Measurements from ENCODE around the gene TRMT1. TPM values are rescaled to one million over a fixed set of nuclear protein-coding genes. Genes with fewer than 3 reads are reported as not detected.

The TRMT1 gene
- total RNA-seq, 1 donor from 2014 or later, result 58.2 TPM

GRCh38 chr19:13139633-13140311 lies 23.2 kb upstream of the TRMT1 start:
- TF ChIP-seq, protein P1, sequence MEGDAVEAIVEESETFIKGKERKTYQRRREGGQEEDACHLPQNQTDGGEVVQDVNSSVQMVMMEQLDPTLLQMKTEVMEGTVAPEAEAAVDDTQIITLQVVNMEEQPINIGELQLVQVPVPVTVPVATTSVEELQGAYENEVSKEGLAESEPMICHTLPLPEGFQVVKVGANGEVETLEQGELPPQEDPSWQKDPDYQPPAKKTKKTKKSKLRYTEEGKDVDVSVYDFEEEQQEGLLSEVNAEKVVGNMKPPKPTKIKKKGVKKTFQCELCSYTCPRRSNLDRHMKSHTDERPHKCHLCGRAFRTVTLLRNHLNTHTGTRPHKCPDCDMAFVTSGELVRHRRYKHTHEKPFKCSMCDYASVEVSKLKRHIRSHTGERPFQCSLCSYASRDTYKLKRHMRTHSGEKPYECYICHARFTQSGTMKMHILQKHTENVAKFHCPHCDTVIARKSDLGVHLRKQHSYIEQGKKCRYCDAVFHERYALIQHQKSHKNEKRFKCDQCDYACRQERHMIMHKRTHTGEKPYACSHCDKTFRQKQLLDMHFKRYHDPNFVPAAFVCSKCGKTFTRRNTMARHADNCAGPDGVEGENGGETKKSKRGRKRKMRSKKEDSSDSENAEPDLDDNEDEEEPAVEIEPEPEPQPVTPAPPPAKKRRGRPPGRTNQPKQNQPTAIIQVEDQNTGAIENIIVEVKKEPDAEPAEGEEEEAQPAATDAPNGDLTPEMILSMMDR (conservative IDR thresholded peaks at IDR 0.05), result no peak
- Mint-ChIP-seq H3K27me3 (ENCODE audit: low read depth) (no peaks in the 10 kb centered on the region), H3K4me1 (no peaks in the 10 kb centered on the region), H3K9me3 (no peaks in the 10 kb centered on the region), H3K4me3 (no peak overlapping the region), H3K36me3 (ENCODE audit: low read depth) (peaks cover 2% of the 10 kb centered on the region), H3K27ac (ENCODE audit: unreplicated experiment) (peak overlapping the region; percentile 69)
- no peak for DNase-seq (ENCODE audit: low read depth, low spot score)

DNA sequence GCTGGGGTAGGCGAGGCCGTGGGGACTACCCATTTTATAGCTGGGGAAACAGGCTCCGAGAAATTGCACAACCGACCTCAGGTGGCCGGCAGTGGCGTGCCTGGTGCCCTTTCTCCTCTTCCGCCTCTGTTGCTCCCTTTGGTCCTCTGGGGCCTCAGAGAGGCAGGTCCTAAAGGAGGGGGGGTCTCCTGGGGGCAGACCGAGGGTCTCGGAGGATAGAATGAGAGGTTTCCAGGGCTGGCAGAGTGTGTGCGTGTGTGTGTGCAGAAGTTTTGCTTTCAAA lies 22.3 kb upstream of the TRMT1 start:
- no peak for DNase-seq (ENCODE audit: low read depth, low spot score)
- H3K27ac Mint-ChIP-seq (ENCODE audit: unreplicated experiment), result no peak overlapping the region
- peaks cover 2% of the 10 kb centered on the region for H3K36me3 Mint-ChIP-seq (ENCODE audit: low read depth)
- TF ChIP-seq, protein P1 (conservative IDR thresholded peaks at IDR 0.05), result no peak
- H3K9me3 Mint-ChIP-seq, result no peaks in the 10 kb centered on the region
- H3K27me3 Mint-ChIP-seq (ENCODE audit: low read depth), result no peaks in the 10 kb centered on the region
- no peak overlapping the region for H3K4me3 Mint-ChIP-seq
- no peaks in the 10 kb centered on the region for H3K4me1 Mint-ChIP-seq

DNA sequence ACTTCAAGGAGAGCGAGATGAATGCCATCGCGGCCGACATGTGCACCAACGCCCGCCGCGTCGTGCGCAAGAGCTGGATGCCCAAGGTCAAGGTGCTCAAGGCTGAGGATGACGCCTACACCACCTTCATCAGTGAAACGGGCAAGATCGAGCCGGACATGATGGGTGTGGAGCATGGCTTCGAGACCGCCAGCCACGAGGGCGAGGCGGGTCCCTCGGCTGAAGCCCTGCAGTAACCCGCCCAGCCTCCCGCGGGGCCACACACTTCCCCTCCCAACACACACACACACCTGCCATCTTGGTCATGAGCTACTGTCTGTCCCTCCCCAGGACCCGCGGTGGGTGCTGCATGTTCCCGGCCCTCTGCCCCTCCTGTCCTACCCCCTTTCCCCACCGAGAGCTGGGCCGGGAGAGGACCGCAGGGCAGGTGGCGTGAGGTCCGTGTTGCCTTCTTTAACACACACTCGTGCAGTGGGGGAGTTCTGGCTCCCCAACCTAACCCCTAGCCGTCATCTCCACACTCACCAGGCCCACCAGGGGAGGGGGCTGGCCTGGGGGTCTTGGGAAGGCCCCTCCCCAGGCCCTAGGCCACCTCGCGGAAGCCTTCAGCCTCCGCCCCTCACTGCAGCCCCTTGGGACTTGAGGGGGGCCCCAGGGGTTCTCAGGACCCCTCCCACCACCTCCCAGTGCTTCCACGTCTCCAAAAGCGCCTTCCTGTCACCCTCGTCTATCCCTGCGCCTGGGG lies 21.8 kb upstream of the TRMT1 start:
- H3K4me3 Mint-ChIP-seq, result no peak overlapping the region
- H3K27me3 Mint-ChIP-seq (ENCODE audit: low read depth), result no peaks in the 10 kb centered on the region
- no peak for DNase-seq (ENCODE audit: low read depth, low spot score)
- H3K27ac Mint-ChIP-seq (ENCODE audit: unreplicated experiment), result peak overlapping the region; percentile 27
- H3K9me3 Mint-ChIP-seq, result no peaks in the 10 kb centered on the region
- peaks cover 2% of the 10 kb centered on the region for H3K36me3 Mint-ChIP-seq (ENCODE audit: low read depth)
- TF ChIP-seq, protein P1 (conservative IDR thresholded peaks at IDR 0.05), result no peak
- H3K4me1 Mint-ChIP-seq, result no peaks in the 10 kb centered on the region

- TF ChIP-seq, protein P1 (conservative IDR thresholded peaks at IDR 0.05), result no peak
- DNase-seq (ENCODE audit: low read depth, low spot score), result no peak
- Mint-ChIP-seq H3K27me3 (ENCODE audit: low read depth) (no peaks in the 10 kb centered on the region), H3K36me3 (ENCODE audit: low read depth) (peaks cover 2% of the 10 kb centered on the region), H3K9me3 (no peaks in the 10 kb centered on the region), H3K27ac (ENCODE audit: unreplicated experiment) (no peak overlapping the region), H3K4me3 (no peak overlapping the region), H3K4me1 (peaks cover 4% of the 10 kb centered on the region)
Observed at GRCh38 chr19:13137290-13137794, 20.8 kb upstream of the TRMT1 start.

DNA sequence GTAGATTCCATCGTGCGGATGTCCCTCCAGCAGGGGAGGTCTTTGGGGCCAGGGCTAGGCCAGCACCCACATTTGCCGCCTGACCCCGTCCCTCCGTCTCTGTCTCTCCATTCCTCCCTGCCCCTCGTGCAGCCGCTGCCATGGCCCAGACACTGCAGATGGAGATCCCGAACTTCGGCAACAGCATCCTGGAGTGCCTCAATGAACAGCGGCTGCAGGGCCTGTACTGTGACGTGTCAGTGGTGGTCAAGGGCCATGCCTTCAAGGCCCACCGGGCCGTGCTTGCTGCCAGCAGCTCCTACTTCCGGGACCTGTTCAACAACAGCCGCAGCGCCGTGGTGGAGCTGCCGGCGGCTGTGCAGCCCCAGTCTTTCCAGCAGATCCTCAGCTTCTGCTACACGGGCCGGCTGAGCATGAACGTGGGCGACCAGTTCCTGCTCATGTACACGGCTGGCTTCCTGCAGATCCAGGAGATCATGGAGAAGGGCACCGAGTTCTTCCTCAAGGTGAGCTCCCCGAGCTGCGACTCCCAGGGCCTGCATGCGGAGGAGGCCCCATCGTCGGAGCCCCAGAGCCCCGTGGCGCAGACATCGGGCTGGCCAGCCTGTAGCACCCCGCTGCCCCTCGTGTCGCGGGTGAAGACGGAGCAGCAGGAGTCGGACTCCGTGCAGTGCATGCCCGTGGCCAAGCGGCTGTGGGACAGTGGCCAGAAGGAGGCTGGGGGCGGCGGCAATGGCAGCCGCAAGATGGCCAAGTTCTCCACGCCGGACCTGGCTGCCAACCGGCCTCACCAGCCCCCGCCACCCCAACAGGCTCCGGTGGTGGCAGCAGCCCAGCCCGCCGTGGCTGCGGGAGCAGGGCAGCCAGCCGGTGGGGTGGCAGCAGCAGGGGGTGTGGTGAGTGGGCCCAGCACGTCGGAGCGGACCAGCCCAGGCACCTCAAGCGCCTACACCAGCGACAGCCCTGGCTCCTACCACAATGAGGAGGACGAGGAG lies 18.8 kb upstream of the TRMT1 start:
- H3K27me3 Mint-ChIP-seq (ENCODE audit: low read depth), result no peaks in the 10 kb centered on the region
- peaks cover 7% of the 10 kb centered on the region for H3K4me1 Mint-ChIP-seq
- no peaks in the 10 kb centered on the region for H3K36me3 Mint-ChIP-seq (ENCODE audit: low read depth)
- TF ChIP-seq, protein P1 (conservative IDR thresholded peaks at IDR 0.05), result no peak
- H3K9me3 Mint-ChIP-seq, result no peaks in the 10 kb centered on the region
- DNase-seq (ENCODE audit: low read depth, low spot score), result no peak
- H3K4me3 Mint-ChIP-seq, result no peak overlapping the region
- H3K27ac Mint-ChIP-seq (ENCODE audit: unreplicated experiment), result no peak overlapping the region

Measured in neural crest cell (in vitro differentiated cells).